Effector memory CD8-positive, alpha-beta T cell (primary cell): ENCODE data around the gene QRFP.

Experiments
- ATAC-seq: fragments of 150-1000 bp; cut with Tn5 transposase; replicated peaks from 2 replicates; pipeline ENCODE4 v1.10.0; 2021; ENCODE audit warnings: mild to moderate bottlenecking, moderate library complexity
- DNase-seq, 3 experiments: peaks; one replicate each; pipeline ENCODE4 v3.0.0; 2021
- H3K27ac Mint-ChIP-seq, 2 donors: one replicate each; pipeline ENCODE4 v1.8.0; 2022; ENCODE audit warnings: mild to moderate bottlenecking in 2 of 2, mixed read lengths in 2 of 2, moderate library complexity in 2 of 2
- H3K27me3 Mint-ChIP-seq, 2 donors: one replicate each; pipeline ENCODE4 v1.8.0; 2022; ENCODE audit warnings: mixed read lengths in 2 of 2
- H3K36me3 Mint-ChIP-seq: one replicate; pipeline ENCODE4 v1.8.0; 2022; ENCODE audit warnings: mild to moderate bottlenecking, moderate library complexity, mixed read lengths; ENCODE audit not compliant: insufficient read depth
- H3K4me1 Mint-ChIP-seq, 2 donors: one replicate each; pipeline ENCODE4 v1.8.0; 2022; ENCODE audit warnings: low read depth in 2 of 2, mixed read lengths in 2 of 2
- H3K4me3 Mint-ChIP-seq, 2 donors: one replicate each; pipeline ENCODE4 v1.8.0; 2022; ENCODE audit warnings: mild to moderate bottlenecking in 2 of 2, mixed read lengths in 2 of 2, moderate library complexity in 2 of 2
- H3K9me3 Mint-ChIP-seq, 2 donors: one replicate each; pipeline ENCODE4 v1.8.0; 2022; ENCODE audit warnings: mixed read lengths in 2 of 2

The QRFP gene

DNA sequence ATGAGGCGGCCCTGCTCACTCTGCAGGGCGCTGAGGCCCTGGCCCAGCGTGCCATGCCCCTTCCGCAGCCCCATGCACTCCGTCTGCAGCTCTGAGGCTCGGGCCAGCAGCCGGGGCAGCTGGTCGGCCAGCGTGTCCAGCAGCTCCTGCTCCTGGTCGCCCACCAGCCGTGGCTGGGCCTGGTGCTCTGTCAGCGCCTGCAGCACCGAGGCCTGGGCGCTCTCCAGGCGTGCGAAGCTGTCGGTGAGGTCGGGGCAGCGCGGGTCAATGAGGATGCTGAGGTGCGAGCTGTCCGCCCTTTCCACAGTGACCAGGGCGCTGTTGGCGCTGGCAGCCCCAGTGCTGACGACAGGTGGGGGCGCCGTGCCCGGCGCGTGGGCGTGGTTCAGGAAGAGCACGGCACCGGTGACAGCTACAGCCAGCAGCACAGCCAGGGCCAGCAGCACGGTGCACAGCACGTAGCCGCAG lies 33.0 kb upstream of the QRFP start:
- DNase-seq (no peak), ATAC-seq (no peak)
- Mint-ChIP-seq H3K36me3 (no peaks in the 10 kb centered on the region), H3K9me3 (no peaks in the 10 kb centered on the region), H3K4me3 (no peak overlapping the region), H3K27me3 (peaks cover 28 to 73% of the 10 kb centered on the region in 2 donors), H3K27ac (no peak overlapping the region), H3K4me1 (peaks cover 0 to 5% of the 10 kb centered on the region in 2 donors)

DNA sequence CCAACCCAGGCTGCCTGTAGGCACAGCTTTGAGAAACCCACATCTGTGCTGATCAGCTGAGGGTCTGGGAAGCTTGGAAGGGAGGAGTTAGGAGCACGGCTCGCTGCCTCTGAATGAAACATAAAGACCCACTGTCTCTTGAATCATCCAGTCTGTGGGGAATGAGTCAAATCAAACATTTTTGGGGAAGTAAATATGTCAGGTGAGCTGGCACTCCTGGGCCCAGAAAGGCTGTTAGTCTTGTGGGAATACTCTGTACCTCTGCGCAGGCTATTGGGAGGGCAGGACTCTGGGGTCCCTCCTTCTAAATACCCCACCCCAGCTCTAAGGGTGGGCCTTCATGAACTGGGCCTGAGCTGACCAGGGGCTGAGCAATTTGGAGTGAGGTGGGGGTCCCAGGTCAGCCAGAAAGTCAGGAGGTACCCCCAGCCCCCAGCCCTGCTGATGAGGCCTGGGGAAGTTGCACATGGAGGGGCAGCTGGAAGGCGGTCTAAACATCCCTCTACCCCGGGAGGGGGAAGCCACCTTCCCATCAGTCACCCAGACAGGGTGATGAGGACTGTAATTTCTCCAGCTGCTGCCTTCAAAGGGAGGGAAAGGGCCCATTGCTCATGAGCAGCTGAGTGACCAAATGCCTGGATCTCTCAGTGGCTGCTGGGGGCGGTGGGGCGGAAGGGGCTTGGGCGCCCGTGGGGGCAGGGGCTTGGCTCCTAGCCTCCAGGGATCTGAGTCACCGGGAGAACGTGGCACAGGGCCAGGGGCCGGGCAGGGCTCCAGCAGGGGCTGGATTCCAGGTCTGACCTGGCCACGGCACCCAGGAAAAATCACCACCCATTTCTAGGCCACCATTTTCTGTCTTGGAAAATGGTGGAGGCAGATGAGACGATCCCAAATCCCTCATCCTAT lies 31.6 kb upstream of the QRFP start:
- no peak for DNase-seq
- peaks cover 23 to 66% of the 10 kb centered on the region in 2 donors for H3K27me3 Mint-ChIP-seq
- no peaks in the 10 kb centered on the region for H3K9me3 Mint-ChIP-seq
- no peak overlapping the region for H3K4me3 Mint-ChIP-seq
- no peak for ATAC-seq
- no peaks in the 10 kb centered on the region for H3K36me3 Mint-ChIP-seq
- no peak overlapping the region for H3K27ac Mint-ChIP-seq
- H3K4me1 Mint-ChIP-seq, result peaks cover 0 to 5% of the 10 kb centered on the region in 2 donors

DNA sequence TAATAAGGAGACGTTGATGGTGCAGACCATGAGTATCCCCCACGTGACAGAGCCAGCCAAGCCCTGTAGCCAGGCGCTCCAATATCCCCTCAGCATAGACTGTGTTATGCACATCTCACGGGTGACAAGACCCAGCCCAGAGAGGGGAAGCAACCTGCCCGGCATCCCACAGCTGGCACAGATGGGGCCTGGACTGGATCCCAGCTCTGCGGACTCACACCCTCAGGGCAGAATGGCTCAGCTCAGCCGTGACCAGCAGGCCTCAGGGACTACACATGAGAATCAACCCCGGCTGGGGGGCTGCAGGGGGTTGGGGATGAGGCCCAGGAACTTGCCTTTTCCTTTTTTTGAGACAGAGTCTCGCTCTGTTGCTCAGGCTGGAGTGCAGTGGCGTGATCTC lies 30.7 kb upstream of the QRFP start:
- Mint-ChIP-seq H3K4me3 (no peak overlapping the region), H3K9me3 (no peaks in the 10 kb centered on the region), H3K4me1 (no peaks in the 10 kb centered on the region), H3K27me3 (peaks cover 20 to 66% of the 10 kb centered on the region in 2 donors), H3K36me3 (no peaks in the 10 kb centered on the region), H3K27ac (no peak overlapping the region)
- no peak for DNase-seq
- ATAC-seq, result no peak

DNA sequence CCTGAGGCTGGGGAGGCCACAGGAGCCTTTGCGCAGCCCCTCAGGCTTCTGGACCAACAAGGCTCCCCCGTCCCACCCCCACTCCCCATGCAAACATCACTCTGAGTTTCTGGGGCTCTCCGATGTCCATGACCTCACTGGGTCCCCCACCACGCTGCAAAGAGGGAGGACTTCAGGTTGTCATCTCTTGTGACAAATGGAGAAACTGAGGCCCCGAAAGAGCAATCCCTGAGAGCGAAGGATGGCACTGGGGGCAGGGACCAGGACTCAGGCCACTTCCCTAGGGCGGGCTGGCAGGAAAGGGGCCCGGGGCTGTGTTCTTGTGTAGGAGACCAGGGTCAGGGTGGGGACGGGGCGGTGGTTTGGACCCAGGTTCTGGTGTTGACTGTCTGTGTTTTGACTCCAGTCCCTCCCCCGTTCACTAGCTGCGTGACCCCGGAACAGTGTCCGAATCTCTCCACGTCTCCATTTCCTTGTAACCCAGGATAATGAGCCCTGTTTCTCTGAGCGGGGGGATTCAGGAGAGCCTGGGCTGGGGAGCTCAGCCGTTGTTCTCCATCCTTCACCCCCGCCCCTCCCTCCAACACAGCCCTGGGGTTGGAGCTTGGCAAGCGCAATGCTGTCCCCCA lies 28.6 kb upstream of the QRFP start:
- H3K27ac Mint-ChIP-seq, result no peak overlapping the region
- H3K27me3 Mint-ChIP-seq, result peaks cover 20 to 70% of the 10 kb centered on the region in 2 donors
- no peak for DNase-seq
- no peaks in the 10 kb centered on the region for H3K4me1 Mint-ChIP-seq
- H3K4me3 Mint-ChIP-seq, result no peak overlapping the region
- H3K9me3 Mint-ChIP-seq, result no peaks in the 10 kb centered on the region
- H3K36me3 Mint-ChIP-seq, result no peaks in the 10 kb centered on the region
- ATAC-seq, result no peak

DNA sequence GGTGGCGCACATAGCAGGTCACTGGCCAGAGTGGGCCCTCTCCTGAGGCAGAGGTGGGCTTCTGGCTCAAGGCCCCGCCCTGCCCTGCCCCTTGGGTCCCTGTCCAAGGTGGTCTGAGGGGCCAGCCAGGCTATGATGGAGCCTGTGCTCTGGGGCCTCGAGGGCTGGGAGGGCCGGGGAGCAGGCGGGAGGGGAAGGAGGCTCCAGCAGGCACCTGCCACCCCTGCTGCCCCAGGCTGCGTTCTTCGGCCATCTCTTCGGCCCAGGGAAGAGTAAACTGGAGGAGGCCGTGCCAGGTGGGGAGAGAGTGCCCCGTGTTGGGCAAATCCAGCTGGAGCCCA lies 27.8 kb upstream of the QRFP start:
- no peak overlapping the region for H3K4me3 Mint-ChIP-seq
- H3K9me3 Mint-ChIP-seq, result no peaks in the 10 kb centered on the region
- ATAC-seq (no peak), DNase-seq (no peak)
- H3K4me1 Mint-ChIP-seq, result no peaks in the 10 kb centered on the region
- H3K27me3 Mint-ChIP-seq, result peaks cover 16 to 64% of the 10 kb centered on the region in 2 donors
- no peak overlapping the region for H3K27ac Mint-ChIP-seq
- no peaks in the 10 kb centered on the region for H3K36me3 Mint-ChIP-seq

DNA sequence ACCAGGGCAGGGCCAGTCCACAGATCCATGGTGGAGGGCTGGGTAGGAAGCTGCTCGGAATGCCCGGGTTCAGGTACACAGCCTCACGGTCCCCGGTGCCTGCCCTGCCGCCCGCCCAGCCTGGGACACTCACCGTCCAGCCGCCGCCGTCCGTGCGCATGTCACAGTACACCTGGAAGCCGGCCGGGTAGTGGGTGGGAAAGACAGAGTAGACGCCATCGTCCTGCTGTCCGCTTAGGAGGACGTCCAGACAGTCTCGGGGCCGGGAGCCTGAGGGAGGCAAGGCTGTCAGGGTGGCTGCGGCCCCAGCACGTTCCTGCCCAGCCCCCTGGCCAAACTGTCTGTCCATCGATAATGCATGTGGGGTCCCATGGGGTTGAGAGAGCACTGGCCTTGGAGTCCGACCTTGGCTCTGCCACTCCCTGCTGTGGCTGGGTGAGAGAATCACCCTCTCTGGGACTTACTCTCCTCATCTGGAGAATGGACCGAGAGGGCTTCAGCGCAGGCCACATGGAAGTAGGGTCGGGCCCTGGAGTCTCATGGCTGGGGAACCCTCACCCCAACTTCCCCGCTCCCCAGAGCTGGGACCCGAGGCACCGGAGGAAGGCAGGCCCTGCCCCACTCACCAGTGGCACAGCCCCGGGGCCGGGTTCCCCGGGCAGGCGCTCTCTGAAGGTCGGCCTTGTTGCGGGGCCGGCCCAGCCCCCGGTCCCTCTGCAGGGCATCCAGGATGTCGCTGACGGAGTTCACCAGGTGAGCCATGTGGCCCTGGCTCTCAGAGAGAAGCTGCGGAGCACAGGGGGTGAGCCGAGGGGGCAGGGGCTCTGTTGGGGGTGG lies 27.2 kb upstream of the QRFP start:
- no peaks in the 10 kb centered on the region for H3K9me3 Mint-ChIP-seq
- H3K27ac Mint-ChIP-seq, result no peak overlapping the region
- no peak for DNase-seq
- H3K27me3 Mint-ChIP-seq, result peaks cover 16 to 63% of the 10 kb centered on the region in 2 donors
- no peak overlapping the region for H3K4me3 Mint-ChIP-seq
- ATAC-seq, result no peak
- no peaks in the 10 kb centered on the region for H3K4me1 Mint-ChIP-seq
- no peaks in the 10 kb centered on the region for H3K36me3 Mint-ChIP-seq

DNA sequence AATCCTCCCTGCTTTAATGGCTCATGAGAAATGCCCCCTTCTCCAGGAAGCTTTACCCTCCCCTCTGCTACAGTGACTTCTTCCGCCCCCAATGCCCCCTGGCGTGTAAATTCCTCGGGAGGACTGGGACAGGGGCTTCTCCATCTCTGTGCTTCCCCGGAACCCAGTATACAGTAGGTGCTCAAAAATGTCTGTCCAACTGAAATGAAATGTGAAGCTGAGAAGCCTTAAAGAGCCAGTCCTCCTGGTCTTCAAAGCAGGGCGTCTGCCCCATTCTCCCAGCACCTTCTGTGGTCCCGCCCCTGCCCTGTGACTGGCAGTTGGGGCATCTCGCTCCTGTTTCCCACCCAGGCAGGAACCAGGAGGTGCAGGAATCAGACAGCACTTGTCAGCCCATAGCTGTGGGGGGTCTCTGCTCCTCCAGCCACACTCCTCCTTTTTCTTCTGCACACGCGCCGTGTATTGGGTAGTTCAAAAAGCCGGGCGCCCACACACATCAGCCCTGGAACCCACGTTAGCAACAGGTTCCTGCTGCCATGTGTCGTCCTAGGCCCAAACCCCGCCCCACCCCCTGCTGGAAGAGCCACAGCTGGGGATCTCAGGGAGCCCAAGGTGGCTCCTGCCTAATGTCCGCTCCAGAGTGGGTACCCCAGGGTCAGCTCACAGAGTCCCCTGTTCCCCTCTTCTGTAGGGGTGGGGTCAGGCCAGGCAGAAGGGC lies 26.4 kb upstream of the QRFP start:
- ATAC-seq, result no peak
- Mint-ChIP-seq H3K27me3 (peaks cover 13 to 58% of the 10 kb centered on the region in 2 donors), H3K36me3 (no peaks in the 10 kb centered on the region), H3K4me3 (no peak overlapping the region), H3K27ac (no peak overlapping the region), H3K4me1 (no peaks in the 10 kb centered on the region), H3K9me3 (no peaks in the 10 kb centered on the region)
- no peak for DNase-seq

DNA sequence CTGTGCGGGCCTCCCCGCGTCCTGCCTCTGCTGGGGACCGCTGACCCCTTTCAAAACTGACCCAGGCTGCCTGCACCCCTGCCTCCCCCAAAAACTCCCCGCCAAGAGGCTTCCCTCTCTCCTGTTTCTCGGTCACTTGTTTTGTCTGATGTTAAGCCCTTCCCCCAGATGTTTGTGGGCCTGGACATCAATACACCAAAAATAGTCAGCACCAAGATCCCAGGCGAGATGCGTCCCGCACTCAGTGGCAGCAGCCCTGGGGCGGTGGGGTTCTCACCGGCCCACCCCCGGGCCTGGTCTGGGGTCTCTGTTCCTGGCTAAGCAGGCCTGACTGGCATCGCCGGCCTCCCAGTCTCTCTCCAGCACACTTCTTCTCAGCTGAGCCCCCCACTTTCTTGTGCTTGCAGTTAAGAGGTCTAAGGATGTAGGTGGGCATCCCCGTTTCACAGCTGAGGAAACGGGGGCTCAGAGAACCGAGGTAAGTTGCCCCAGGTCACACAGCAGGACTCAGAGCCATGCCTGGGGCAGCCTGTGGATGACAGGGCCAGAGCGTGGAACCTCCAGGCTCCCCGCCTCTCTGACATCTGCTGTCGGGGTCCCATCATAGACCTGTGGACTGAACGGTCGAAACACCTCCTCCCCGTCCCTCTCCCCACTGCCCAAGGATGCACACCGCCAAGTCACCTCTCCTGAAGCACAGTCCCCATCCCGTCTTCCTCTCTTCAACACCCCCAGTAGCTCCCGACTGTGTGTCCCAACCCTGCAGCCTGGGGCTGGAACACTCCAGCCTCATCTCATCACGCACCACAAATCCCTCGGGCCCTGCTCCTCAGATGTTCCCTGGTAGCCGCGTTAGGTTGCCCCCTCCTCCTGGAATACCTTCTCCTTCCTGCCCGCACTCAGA lies 25.6 kb upstream of the QRFP start:
- no peaks in the 10 kb centered on the region for H3K9me3 Mint-ChIP-seq
- ATAC-seq (no peak), DNase-seq (no peak)
- no peaks in the 10 kb centered on the region for H3K36me3 Mint-ChIP-seq
- H3K4me1 Mint-ChIP-seq, result no peaks in the 10 kb centered on the region
- H3K27ac Mint-ChIP-seq, result no peak overlapping the region
- H3K27me3 Mint-ChIP-seq, result peaks cover 11 to 59% of the 10 kb centered on the region in 2 donors
- no peak overlapping the region for H3K4me3 Mint-ChIP-seq

DNA sequence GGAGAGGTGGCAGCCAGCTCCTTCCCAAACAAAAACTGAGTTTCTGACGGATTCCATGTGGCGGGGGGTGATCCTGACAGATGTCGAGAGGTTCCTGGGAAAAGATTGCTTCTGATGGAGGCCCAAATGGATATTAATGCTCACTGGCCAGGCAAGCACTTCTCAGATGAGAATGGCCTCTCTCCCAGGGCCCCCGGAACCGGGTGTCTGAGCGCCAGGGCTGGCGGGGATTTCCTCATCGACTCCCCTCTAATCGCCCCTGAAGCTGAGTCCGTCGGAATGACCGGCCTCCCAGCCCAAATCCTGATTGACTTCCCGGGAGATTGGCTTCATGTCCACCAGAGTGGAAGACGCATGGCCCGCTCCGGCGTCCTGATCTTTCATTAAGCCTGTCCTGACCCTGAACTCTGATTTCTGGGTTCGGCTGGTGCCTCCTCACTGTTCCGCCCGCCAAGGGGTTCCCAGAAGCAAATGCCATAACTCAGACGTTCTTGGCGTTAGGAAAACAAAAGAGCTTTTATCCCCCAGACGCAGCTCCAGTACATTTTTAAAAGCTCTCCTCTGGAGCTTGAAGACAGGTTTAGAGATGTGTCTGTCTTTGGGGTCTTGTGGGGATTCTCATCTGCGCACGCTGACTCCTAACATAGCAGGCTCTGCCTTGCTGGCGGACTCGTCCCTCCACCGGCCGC lies 24.8 kb upstream of the QRFP start:
- no peak for ATAC-seq
- H3K27me3 Mint-ChIP-seq, result peaks cover 11 to 64% of the 10 kb centered on the region in 2 donors
- H3K4me1 Mint-ChIP-seq, result no peaks in the 10 kb centered on the region
- H3K36me3 Mint-ChIP-seq, result no peaks in the 10 kb centered on the region
- no peak for DNase-seq
- H3K27ac Mint-ChIP-seq, result no peak overlapping the region
- no peak overlapping the region for H3K4me3 Mint-ChIP-seq
- H3K9me3 Mint-ChIP-seq, result no peaks in the 10 kb centered on the region

DNA sequence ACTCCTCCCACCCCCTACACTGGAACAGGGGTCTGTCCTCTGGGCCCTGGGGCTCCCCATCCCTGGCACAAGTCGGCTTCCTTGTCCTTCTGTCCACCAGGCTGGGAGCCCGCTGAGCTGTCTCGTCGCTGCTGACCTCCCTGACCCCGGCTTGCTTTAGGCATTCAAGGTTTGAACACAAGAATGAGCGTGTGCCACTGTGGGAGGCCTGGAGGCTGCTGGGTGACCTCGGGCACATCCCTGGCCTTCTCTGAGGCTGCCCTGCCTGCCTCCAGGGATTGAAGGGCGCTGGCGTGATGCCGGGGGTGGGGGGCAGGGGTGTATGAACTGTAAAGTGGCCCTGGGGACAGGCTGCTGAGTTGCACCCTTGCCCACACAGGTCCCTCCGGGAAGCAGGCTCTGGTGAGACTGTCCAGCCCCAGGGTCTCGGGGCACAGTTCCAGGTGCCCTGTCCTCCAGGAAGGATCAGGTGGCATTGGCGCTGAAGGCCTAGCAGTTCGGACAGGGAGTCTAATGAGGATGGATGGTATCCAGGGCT lies 24.2 kb upstream of the QRFP start:
- Mint-ChIP-seq H3K4me3 (no peak overlapping the region), H3K4me1 (no peaks in the 10 kb centered on the region), H3K36me3 (no peaks in the 10 kb centered on the region), H3K27ac (no peak overlapping the region), H3K27me3 (peaks cover 11 to 60% of the 10 kb centered on the region in 2 donors), H3K9me3 (no peaks in the 10 kb centered on the region)
- ATAC-seq (no peak), DNase-seq (no peak)

DNA sequence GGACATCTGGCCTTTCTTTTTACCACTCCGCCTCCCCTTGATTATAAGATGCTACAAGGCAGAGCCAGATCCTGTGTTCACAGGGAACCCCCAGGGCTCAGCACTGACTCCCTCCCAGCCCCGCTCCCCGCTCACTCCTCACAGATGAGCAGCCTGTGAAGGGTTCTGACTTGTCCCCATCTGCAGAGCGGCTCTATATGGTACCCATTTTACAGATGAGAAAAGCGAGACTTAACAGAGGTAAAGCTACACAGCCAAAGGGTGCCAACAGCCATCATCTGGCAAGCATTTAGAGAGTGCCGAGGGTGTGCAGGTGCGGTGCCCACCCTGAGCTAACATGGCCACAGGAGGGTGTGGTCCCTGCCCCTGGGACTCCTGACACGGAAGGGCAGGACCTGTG lies 23.6 kb upstream of the QRFP start:
- ATAC-seq (no peak), DNase-seq (no peak)
- no peaks in the 10 kb centered on the region for H3K9me3 Mint-ChIP-seq
- no peaks in the 10 kb centered on the region for H3K4me1 Mint-ChIP-seq
- H3K27ac Mint-ChIP-seq, result no peak overlapping the region
- H3K27me3 Mint-ChIP-seq, result peaks cover 11 to 54% of the 10 kb centered on the region in 2 donors
- no peak overlapping the region for H3K4me3 Mint-ChIP-seq
- no peaks in the 10 kb centered on the region for H3K36me3 Mint-ChIP-seq
